Heart left ventricle (tissue), 13 donors: ENCODE data around the gene SLC46A3.

ENCODE experiments used
- CTCF ChIP-seq, 12 donors: fragments of 200-600 bp; sonication (generic) in 4 of 12; IDR thresholded peaks; one replicate each; pipeline versions ENCODE4 v1.5.0 to v1.8.0; 2018 to 2022; ENCODE audit warnings: antibody characterized with exemption in 12 of 12, mild to moderate bottlenecking in 5 of 12
- POLR2A ChIP-seq, 2 donors: fragments of 450-650 bp; IDR thresholded peaks; one replicate each; pipeline ENCODE4 v1.6.1; 2017; ENCODE audit warnings: antibody characterized with exemption in 2 of 2, mild to moderate bottlenecking in 2 of 2, moderate library complexity in 2 of 2
- donor health status: ischemic (EF 13 %, LVEDD 7.1; RV severe dilation, severe dysfunction).
- donor health status: DM: no; HTN: yes; CAD: no.
- donor health status: DM: no; HTN: no; CAD: no.
- donor health status: ischemic (EF 25% LVEDD 6.9; RV normal size, moderate dysfunction).
- donor health status: ischemic (EF 25% LVEDD 5.7; RV mildly dilated, moderate dysfunction).
- donor health status: ischemic (EF 35%, LVEDD 5.7; RV mildly dilated, moderate dysfunction).
- donor health status: nonischemic (EF 11% LVEDD 7.7; RV severe dilation, severe dysfunction).
- donor health status: DM: yes; HTN: yes; CAD: no.
- donor health status: PGD.
- donor health status: ischemic (EF 29% LVEDD 5.4; RV normal size, mild dysfunction).
- donor health status: nonischemic (EF 23%, LVEDD 6.1; RV moderate dilation, normal function).

- TF ChIP-seq CTCF (IDR thresholded peaks at IDR 0.05) (no peak), POLR2A (IDR thresholded peaks at IDR 0.05) (no peak)
Measured at GRCh38 chr13:28753946-28754345, 35.2 kb upstream of the SLC46A3 start.
